Stimulated activated CD8-positive, alpha-beta memory T cell treated with anti-CD3 and anti-CD28 coated beads, Interleukin-12 subunit alpha, Interleukin-12 subunit beta, amount 100 ng/mL, for 24 hours (primary cell): ENCODE measurements around the gene SMC3.
"Not testable (repeated sequence)": the region's sequence is repeated elsewhere in the genome, so short reads cannot be mapped to it uniquely, and the experiment has no call there.

Experiments used
- DNase-seq: peaks from one replicate; pipeline ENCODE4 v3.0.0-alpha.2; 2020; ENCODE audit errors: extremely low read depth

The SMC3 gene

GRCh38 chr10:110567201-110568054, at the start of gene SMC3:
Gene SMC3, plus strand, starts transcription at chr10:110567695. Its CDS starts 122 bp downstream, at chr10:110567817.
- DNase-seq = peak; percentile 76

- no peak for DNase-seq
These were observed 45.0 kb upstream of the SMC3 start for GRCh38 chr10:110522365-110522988.

- no peak for DNase-seq
These were observed 43.8 kb upstream of the SMC3 start for GRCh38 chr10:110523736-110524135.

GRCh38 chr10:110524179-110524858, 43.2 kb upstream of the SMC3 start:
- DNase-seq = no peak

GRCh38 chr10:110524859-110525232, 42.6 kb upstream of the SMC3 start:
- no peak for DNase-seq

GRCh38 chr10:110525349-110526260, 41.9 kb upstream of the SMC3 start:
- no peak for DNase-seq

GRCh38 chr10:110527731-110528171, 39.7 kb upstream of the SMC3 start:
- no peak for DNase-seq

GRCh38 chr10:110528224-110528996, 39.1 kb upstream of the SMC3 start:
- no peak for DNase-seq

GRCh38 chr10:110528997-110529524, 38.4 kb upstream of the SMC3 start:
- DNase-seq = not testable (repeated sequence)

- no peak for DNase-seq
These were observed 37.9 kb upstream of the SMC3 start for GRCh38 chr10:110529596-110530011.

- DNase-seq = no peak
These were observed 37.2 kb upstream of the SMC3 start for GRCh38 chr10:110530131-110530831.

- DNase-seq = no peak
These were observed 35.8 kb upstream of the SMC3 start for GRCh38 chr10:110531687-110532086.

GRCh38 chr10:110532628-110533027, 34.9 kb upstream of the SMC3 start:
- not testable (repeated sequence) for DNase-seq

GRCh38 chr10:110533149-110533548, 34.3 kb upstream of the SMC3 start:
- DNase-seq = no peak

GRCh38 chr10:110534571-110534970, 32.9 kb upstream of the SMC3 start:
- DNase-seq = no peak

GRCh38 chr10:110535958-110536891, 31.3 kb upstream of the SMC3 start:
- peak; percentile 47 for DNase-seq

GRCh38 chr10:110539091-110539490, 28.4 kb upstream of the SMC3 start:
- no peak for DNase-seq

GRCh38 chr10:110540031-110540430, 27.5 kb upstream of the SMC3 start:
- DNase-seq = no peak
